Liver (tissue), 3 donors: ENCODE results near the gene SH3RF3.

Source experiments
- CTCF ChIP-seq: fragments of 150-350 bp; IDR thresholded peaks from 2 replicates; pipeline ENCODE4 v1.5.1; 2017; ENCODE audit warnings: improper control_type of control experiment, low read depth, low read length; ENCODE audit not compliant: missing input control
- RAD21 ChIP-seq, 2 donors: IDR thresholded peaks; 2 replicates each; pipeline ENCODE4 v1.6.1; 2016; ENCODE audit warnings: antibody characterized with exemption in 2 of 2, mild to moderate bottlenecking in 2 of 2
- donor health status: healthy.
- donor health status: healthy.

GRCh38 chr2:109174626-109175349, 45.8 kb downstream of the SH3RF3 start:
- no peak for TF ChIP-seq RAD21 (IDR thresholded peaks at IDR 0.05)
- TF ChIP-seq CTCF, result no peak
